Fibroblast of skin of right biceps (primary cell): Measurements from ENCODE around the gene FBXL15.
"Not testable (repeated sequence)": the region's sequence is repeated elsewhere in the genome, so short reads cannot be mapped to it uniquely, and the experiment has no call there.

Source experiments
- DNase-seq: peaks from one replicate; pipeline ENCODE4 v3.0.0-alpha.2; 2013

The FBXL15 gene

DNA sequence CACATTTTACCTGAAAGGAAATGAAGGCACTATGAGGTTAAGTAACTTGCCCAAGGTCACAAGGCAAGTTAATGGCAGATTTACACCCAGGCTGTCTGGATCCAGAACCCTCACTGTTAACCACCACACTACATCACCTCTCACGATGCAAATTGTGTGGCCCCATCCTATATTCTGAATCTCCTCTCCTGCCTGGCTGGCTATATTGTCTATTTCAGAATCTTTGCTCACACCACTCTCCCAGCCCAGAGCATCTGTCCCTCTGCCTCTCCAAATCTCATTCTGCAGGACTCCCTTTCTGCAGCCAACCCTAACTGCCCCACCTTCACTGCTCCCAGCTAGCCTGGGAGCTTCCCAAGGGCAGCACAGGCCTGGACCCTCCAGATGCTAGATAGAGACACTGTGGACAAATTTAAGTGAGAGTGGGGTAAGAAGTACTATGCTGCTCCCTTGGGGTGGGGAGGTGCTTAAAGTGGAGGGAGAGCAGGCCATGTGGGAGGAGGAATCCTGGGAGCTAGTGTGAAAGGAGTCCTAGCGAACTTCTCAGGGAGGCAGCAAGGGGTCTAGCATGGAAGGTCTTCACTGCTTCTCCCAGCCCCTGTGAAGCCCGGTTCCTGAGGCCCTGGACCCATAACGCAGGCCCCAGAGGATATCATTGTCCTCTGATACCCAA lies 11.0 kb downstream of the FBXL15 start:
- DNase-seq, result peak; percentile 48

DNA sequence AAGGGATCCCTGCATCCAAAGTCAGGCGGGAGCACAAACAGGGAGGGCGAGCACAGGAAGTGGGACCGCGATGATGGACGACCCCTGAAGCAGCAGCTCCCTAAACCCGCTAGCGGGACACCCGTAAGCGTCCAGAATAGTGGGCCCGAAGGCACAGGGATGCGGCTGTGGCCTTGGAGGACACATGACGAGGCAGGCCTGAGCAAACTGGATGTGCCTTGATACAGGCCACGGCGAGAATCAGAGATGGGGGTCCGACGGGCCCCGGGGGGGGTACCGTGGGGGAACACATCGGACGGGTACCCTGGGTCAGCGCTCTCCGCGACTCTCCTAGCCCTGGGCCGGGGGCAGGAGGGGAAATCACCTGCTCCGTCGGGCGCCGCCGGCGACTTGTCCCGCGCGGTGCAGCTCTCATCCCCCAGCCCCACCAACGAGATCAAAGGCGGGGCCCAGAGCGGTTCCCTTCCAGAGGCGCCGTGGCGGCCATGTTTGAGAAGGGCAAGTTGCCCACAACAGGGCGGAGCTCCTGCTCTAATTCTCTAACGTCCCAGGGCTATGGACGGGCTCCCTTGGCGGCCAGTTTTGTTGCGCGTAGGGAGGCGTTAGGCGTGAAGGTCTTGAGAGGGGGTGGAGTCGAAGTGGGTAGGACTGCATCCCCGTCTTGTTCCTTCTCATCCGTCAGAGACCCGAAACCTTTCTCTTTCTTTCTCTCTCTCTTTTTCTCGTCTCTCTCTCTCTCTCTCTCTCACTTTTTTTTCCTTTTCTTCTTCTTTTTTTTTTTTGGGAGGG lies 11.7 kb downstream of the FBXL15 start, which contains the start of gene CUEDC2:
CUEDC2 (minus strand) TSS at position 413 of the 789 bp plus-strand sequence. CDS start 7,386 bp downstream, outside the sequence.
- DNase-seq, result peak; percentile 98

GRCh38 chr10:102433619-102434046 lies 13.0 kb downstream of the FBXL15 start:
- no peak for DNase-seq

DNA sequence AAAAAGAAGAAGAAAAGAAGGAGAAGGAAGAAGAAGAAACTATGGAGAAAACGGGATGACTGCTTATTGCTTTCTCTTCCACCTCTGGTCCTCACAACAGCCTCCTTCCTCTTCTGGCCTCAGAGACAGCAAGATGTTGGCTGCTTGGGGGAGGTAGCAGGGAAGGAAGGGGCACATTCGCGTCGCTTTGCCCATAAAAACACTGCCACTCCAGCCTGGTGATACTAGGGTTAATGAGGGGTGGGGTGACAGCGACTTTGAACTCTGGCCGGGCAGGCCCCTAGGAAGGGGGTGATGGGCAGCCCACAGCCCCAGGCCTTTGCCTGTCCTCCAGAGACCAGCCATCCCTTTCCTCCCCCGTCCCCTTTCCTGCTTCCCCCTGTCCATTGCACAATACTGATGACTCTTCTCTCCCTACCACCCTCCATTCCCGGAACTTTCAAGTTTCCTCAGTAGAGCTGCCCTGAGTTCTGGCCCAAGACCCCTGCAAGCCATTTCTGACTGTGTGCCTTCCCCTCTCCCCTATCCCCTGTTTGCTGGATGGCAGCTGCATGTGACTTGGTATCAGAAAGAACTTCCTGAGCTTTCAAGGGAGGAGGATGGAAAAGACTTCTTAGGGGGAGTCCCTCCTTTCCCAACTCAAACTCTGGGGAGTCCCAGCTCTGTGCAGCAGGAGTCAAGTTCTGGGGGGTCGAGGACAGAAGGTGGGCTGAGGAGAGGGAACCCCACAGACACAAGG lies 13.9 kb downstream of the FBXL15 start:
- peak; percentile 73 for DNase-seq

DNA sequence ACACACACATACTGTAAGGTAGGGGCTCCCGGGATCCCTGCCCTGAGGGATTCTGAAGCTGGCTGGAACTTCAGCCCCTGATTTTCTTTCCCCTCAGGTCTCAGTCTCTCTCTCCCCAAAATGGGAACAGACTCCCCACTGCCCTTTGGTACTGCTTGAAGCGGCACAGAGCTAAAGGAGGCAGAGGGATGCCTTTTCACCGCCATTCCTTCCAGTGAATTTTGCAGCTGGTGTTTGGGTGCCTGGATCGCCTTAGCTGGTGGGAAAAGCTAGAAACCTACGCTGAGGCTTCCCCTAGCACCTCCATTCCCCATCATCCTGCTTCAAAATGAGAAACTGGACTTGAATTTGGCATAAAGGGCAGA lies 14.5 kb downstream of the FBXL15 start:
- DNase-seq, result no peak

- DNase-seq, result no peak
Observed at GRCh38 chr10:102435529-102436233, 15.0 kb downstream of the FBXL15 start.

DNA sequence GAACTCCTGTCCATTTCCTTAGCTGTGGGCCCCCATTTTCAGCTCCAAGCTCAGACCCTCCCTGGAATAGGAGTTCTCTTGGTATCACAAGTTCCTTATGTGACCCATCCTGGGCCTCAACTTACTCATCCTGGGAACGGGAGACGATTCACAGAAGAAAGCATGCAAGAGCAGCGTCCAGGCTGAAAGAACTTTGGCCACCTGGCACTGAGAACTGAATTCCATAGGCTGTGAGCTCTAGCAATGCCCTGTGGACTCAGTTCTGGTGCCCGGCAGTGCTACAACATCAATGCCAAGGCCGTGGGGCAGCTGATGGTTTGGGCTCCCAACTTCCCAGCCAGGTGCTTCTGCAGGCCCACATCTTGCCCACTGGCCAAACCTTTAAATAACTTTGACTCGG lies 15.7 kb downstream of the FBXL15 start:
- DNase-seq, result no peak

GRCh38 chr10:102437515-102437914 lies 16.9 kb downstream of the FBXL15 start:
- DNase-seq, result no peak

DNA sequence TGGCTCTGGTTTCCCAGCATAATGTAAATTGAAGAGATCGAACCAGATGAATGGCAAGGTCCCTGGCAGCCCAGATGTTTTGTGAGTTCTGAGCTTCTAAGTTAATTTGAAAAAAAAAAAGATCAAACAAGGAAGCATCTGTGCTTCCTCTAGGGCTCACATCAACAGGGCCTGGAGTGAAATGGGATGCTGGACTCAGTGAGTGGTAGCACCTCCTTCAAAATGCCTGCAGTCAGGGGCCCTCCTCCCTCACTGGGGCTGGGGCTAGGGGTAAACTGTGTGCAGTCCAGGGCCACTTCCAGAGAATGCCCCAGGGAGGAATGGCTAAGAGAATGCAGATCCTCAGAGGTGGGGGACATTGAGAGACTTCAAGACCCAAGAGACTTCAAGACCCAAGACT lies 17.7 kb downstream of the FBXL15 start:
- DNase-seq, result no peak

DNA sequence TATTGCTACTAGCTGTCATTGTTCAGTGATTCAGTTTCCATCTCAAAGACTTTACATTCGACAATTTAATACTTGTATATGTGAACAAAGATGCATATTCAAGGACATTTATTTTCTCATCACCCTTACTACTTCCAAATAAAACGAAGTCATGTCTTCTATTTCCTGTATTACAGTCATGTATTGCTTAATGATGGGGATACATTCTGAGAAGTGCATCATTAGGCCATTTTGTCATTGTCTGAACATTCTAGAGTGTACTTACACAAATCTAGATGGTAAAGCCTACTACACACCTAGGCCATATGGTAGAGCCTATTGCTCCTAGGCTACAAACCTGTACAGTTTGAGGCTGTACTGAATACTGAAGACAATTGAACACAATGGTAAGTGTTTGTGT lies 24.2 kb downstream of the FBXL15 start:
- no peak for DNase-seq

DNA sequence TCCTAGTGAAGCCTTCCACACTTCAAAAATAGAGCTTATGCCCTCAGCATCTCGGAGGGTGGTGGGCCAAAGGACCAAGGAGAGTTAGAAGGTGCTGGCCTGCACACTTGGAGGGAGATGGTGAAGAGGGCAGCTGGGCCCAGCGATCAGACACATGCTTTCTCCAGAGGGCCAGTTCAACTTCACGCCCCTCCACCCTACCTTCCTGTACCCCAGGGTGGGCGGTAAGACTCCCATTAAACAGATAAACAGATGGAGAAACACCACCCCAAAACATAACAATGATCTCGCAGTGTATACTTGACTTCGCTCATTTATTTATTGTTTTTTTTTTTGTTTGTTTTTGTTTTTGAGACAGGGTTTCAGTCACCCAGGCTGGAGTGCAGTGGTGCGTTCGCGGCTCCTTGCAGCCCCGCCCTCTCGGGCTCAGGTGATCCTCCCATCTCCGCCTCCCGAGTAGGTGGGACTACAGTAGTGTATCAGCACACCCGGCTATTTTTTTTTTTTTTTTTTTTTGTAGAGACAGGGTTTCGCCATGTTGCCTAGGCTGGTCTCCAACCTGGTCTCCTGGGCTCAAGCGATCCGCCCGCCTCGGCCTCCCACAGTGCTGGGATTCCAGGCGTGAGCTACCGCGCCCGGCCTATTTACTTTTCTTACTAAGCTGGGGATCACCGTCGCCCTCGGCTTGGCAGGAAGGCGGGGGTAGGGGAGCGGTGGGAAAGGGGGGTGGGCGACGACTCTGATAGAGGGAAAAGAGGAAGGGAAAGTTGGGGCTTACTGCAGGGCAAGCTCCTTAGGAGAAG lies 28.9 kb downstream of the FBXL15 start:
- peak; percentile 45 for DNase-seq

DNA sequence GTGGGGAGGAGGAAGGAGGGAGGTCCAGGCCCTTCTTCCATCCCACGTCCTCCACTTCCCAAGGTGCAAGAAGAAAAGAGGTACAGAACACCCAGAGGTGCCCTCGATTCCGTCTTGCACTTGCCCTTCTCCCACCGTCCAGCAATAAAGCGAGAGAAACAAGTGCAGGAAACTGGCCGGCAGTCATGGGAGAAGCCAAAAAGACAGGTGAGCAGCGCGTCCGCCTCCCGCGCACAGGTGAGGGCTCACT lies 29.4 kb downstream of the FBXL15 start:
- no peak for DNase-seq

DNA sequence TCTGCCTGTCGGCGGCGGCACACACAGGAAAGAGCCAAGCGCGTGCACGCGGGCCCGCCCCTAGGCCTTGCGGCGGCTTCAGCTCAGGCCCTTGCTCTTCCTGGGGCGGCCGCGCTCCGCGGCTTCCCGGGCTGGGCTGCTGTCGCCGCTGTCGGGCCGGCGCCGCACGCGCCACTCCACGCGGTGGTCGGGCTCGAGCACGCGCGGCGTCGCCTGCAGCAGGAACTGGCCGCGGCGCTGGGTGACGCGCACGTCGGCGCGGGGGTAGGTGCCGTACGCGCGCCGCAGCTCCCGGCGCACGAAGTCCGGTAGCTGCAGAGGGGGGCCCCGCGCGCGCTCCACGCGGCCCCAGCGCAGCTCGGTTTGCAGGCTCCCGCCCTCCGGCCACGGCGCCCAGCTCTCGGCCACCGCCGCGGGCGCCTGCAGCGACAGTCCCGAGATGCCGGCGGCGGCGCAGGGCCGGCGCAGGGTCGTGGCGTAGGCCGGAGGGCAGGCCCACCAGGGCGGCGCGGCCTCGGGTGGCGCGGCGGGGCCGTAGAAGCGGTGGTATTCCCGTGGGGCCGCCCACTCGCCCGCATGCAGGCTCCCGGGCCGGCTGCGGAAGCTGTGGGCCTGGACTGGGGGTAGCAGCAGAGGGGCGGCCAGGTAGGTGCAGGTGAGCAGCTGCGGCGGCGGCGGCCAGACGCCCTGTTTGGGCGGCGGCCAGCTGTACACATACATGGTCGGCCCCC lies 29.9 kb downstream of the FBXL15 start:
- DNase-seq, result peak; percentile 83

DNA sequence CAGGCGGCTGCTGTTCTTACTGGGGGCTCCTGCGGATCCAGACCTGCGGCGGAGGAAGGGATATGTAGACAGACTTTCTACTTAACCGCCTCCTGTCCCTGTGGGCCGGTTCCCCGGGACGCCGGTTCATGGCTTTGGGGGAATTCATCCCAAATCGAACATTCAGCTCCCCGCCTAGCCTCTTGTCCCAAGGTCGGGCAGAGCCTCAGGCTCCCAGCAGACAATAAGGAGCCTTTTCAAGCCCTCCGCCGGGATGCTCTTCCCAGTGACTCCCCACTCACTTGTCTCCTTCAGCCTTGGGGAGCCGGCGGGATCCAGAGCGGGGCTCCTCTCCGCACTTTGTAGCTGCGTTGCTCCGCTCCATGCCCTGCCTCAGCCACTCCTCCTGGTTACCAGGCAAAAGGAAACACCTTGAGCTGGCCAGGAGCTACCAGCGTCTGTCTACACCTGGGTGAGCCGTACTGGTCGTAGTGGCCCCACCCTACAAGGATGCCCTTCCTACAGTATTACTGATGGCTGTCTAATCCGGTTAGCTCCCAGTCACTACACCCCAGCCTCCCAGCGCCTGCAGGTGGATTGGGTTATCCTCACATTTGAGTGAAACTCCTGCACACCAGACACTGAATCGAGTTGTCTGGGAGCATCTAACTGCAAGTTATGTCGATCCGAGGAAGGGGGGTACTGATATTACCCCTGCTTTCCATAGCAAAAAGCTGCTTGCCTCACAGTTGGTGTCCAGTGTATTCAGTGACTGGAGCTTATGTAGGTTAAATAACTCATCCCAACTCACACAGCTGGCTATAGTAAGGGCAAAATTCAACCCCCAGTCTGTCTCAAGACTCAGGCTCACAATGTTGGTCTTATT lies 30.7 kb downstream of the FBXL15 start, which contains the start of gene C10orf95:
C10orf95 (minus strand) TSS at position 439 of the 865 bp plus-strand sequence. CDS start 450 bp downstream, outside the sequence.
- no peak for DNase-seq

GRCh38 chr10:102452672-102453340 lies 32.2 kb downstream of the FBXL15 start:
- DNase-seq, result peak; percentile 70

- no peak for DNase-seq
Observed at GRCh38 chr10:102453502-102453901, 32.9 kb downstream of the FBXL15 start.

DNA sequence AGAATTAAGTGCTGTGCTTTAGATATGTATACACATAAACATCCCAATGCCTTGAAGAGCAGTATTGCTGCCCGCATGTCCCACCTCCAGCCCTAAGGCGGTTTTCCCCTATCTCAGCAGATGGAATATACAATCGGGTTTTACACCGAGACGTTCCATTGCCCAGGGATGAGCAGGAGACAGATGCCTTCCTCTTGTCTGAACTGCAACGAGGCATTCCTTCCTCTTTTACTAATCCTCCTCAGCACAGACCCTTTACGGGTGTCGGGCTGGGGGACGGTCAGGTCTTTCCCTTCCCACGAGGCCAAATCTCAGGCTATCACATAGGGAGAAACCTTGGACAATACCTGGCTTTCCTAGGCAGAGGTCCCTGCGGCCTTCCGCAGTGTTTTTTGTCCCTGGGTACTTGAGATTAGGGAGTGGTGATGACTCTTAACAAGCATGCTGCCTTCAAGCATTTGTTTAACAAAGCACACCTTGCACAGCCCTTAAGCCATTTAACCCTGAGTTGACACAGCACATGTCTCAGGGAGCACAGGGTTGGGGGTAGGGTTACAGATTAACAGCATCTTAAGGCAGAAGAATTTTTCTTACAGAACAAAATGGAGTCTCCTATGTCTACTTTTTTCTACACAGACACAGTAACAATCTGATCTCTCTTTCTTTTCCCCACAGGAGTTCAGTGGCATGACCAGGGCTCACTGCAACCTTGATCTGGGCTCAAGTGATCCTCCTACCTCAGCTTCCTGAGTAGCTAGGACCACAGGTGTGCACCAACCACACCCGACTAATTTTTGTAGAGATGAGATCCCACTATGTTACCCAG lies 34.2 kb downstream of the FBXL15 start:
- DNase-seq, result not testable (repeated sequence)

- DNase-seq, result peak; percentile 86
Observed at GRCh38 chr10:102455893-102456471, 35.3 kb downstream of the FBXL15 start.
